GM19035 (cell line): Measurements from ENCODE around the gene TREML2.

Experiments
- ATAC-seq: cut with Tn5 transposase; IDR thresholded peaks from one replicate; pipeline ENCODE4 v1.9.1; 2021; ENCODE audit not compliant: unreplicated experiment

Gene TREML2

DNA sequence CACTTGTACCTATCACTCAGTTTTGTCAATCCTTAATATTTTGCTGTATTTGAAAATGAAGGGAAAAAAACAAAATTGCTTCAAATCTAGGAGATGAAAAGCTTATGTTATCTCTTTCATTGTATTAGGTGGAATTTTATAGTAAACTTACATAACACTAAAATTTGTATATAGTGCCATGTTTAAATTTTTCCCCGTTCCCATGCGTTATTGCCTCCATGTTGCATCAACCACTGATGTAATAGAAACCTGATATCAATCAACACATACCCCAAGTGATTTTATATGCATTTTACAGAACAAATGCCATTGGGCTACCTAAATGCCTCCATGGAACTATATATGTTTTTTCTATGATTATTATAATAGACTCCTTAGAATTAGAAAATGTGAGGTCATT, 23.3 kb downstream of the TREML2 start:
- ATAC-seq, result no peak

DNA sequence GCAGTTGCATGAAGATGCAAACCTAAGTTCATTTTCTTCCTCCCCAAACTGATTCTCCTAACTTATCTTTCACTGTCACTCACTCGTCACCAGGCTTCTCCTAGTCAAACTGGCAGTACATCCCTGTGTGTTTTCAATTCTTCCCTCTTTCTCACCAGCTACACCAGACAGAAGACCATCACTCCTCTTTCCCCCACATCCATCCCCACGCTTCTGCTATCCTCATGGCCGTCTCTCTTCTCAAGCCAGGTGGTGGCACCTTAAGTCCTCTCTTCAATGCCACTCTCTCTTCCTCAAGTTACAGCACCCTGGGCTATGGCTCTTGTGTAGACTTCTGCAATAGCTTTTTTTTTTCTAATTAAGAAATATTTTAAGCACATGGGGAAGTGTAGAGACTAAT, 23.7 kb downstream of the TREML2 start:
- ATAC-seq, result no peak

DNA sequence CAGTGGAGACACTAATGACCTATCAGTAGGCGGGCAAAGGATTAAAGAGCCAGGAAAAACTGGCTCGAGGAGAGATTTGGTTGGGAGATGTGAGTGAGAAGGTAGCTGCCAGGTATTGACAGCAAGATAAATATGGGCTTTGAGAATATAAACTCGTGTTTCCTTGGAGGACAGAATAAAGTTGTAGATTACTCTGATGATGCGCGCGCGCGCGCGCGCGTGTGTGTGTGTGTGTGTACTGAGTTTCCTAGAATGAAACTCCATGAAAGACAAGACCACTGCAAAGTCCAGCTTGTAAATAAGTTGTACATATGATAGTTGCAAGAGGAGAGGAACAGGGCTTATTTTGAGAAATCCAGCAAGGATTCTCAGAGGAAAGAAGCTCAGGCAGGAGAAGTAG, 24.8 kb downstream of the TREML2 start:
- no peak for ATAC-seq

DNA sequence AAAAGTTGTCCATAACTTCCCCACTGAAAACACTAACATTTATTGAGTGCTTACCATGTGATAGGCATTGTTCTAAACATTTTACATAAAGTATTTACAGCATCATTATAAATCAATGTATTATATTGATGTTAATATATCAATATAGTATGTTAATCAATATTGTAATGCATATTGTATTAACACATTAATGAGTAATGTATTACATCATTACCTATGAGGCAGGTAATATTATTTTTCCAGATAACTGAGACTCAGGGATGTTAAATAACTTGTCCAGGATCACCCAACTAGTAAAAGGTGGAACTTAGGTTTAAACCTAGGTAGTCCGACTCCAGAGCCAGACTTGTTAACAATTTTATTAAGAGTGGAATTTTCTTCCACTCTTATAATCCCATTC, 25.9 kb downstream of the TREML2 start:
- ATAC-seq, result no peak

DNA sequence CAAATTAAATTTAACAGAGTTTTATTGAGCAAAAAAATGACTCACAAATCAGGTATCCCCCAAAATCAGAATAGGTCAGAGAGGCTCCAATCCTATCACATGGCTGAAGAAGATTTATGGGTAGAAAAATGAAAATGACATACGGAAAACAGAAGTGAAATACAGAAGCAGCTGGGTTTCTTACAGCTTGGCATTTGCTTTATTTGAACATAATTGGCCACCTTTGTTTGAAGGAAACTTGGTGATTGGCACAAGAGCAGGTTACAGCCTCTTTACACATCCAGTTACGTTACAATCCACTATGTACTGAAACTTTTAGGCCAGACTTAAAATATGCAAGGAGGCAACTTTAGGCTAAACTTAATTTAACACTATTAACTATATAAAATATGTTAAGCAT, 26.3 kb downstream of the TREML2 start:
- ATAC-seq, result no peak

DNA sequence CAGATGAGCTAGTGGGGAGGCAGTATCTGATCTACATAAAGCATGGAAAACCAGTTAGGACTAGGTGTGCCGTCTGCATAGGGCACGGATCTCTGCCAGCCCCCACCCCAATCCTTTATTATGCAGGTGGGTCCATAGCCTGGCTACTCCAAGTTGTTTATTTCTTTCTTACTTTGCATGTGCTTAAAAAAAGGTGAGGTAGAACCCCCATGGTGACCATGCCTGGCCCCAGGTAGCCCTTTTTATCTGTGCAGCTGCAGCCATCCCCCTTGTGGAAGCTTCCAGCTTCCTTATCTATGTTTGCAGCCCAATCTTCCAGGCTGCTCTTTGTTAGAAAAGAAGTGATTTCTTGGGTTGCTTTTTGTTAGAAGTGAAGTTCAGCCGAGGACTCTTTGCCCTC, 29.0 kb downstream of the TREML2 start:
- no peak for ATAC-seq

DNA sequence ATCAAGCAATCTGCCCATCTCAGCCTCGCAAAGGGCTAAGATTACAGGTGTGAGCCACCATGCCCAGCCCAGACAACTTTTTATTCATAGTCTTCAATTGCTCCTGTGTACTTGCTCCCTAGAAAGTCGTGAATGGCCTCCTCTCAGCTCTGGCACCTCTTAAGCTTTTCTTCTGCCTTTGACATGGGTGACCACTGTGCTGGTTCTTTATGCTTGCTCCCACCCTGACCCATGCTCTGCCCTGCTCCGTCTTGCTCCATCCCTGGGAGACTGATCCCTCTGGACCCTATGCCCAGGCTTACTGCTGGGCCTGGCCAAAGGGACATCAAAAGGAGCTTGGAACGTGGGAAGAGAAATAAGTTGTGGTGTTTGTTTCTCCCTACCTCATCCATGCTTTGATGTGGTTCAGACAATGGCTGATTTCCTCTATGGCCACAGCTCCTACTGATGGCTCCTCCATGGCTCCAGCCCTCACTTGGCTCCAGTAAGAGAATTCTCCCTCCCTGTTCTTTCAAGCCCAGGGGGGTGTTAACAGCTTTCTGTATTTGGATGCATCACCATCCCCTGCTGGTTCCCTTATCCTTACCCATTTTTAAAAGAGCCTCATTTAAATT, 30.3 kb downstream of the TREML2 start:
- no peak for ATAC-seq

DNA sequence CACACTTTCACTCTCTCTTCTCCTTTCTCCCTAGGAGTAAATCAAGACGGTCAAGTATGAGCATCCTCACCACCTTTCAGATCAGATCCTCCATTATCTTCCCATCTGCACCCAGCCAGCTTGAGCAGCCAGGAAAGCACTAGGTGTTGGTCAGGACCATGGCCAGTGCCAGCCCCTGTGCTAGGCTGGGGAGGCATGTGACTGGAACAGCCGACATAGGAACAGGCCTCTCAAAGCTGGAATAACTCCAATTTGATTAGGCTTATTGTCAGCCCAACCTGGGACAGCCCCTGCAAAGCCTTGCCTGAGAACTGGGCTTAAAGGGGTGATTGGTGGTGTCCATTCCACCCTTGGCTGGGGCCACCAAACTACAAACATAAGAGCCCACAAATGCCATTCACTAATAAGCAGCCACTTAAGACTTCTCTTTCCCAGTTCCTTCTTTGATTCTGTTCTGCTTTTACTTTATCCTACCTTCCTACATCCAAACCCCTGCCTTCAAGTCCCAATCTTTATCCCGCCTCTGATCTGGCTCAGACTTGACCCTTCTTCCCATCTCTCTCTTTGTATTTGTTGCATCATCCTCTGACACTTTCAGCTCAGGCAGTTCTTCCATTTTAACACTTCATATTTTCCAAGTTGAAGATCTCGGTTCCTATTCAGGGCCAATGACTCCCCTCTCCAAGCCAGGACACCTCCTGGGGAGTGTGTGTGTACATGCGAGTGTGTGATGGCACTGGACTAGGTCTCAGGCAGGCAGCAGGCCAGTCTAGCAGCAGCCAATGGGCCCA, 33.6 kb downstream of the TREML2 start:
- ATAC-seq, result no peak

DNA sequence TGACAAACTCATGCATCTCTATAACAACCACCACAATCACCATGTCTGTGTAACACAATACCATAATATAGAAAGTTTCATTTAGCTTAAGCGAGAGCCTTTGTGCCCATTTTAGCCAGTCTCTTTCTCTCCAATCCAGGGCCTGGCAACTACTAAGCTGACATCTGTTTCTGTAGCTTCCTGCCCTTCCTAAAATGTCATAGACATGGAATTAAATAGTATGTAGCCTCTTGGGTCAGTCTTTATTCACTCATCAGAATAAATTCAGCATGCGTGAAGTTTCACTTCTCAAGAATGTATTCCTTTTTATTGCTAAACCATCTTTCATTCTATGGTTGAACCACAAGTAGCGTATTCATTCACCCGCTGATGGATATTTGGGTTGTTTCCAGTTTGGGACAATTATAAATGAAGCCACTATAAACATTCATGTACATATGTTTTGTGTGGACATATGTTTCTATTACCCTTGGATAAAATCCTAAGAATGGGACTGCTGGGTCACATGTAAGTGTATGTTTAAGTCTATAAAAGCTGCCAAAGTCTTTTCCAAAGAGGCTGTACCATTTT, 36.3 kb downstream of the TREML2 start:
- no peak for ATAC-seq

DNA sequence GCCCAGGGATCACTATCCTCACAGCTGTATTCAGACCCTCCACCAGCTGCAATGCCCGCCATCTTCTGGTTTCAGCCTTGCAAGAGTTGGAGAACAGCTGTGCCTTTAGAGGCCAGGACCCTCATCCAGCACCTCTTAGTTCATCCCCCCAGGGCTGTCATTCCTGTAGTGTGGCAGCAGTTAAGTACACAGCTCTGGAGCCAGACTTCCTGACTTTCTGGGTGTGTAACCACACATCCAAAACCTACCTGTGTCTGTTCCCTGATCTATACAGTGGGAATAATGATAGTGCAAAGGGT, 37.6 kb downstream of the TREML2 start:
- no peak for ATAC-seq

DNA sequence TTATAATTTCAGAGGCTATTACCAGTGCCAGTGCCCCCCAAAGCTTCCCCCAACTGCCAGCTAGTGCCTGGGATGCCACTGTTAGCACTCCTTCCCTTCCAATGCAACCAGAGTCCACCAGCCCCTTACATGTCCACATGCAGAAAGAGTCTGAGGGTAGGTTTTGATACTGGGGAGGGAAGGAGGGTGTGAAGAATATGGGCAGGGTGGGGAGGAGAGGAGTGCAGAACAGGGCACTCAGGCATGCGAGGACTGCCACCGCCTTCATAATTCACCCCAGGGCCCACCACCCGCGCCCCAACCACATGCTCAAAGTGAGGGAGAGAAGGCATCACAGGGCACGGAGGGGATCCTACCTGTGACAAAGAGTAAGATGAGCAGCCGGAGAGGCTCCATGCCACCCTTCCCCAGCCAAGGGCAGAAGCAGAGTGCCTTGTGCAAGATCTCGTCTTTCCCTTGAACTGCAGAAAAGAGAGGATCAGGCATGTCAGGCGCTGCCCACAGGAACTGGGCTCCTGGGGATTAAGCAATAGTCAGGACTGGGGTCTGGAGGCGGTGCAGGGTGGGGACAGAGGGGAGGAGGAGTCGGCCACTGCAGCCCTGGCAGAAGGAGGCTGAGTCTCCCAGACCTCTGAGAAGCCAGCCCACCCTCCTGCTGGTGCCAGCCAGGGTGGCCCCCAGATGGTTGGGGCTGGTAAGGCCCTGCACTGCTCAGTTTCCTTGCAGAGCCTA, 38.1 kb downstream of the TREML2 start, which contains the start of gene TREM2:
TSS of gene TREM2 (minus strand) at position 430 of the 732 bp plus-strand sequence. CDS start at position 396, 34 bp downstream.
- no peak for ATAC-seq

DNA sequence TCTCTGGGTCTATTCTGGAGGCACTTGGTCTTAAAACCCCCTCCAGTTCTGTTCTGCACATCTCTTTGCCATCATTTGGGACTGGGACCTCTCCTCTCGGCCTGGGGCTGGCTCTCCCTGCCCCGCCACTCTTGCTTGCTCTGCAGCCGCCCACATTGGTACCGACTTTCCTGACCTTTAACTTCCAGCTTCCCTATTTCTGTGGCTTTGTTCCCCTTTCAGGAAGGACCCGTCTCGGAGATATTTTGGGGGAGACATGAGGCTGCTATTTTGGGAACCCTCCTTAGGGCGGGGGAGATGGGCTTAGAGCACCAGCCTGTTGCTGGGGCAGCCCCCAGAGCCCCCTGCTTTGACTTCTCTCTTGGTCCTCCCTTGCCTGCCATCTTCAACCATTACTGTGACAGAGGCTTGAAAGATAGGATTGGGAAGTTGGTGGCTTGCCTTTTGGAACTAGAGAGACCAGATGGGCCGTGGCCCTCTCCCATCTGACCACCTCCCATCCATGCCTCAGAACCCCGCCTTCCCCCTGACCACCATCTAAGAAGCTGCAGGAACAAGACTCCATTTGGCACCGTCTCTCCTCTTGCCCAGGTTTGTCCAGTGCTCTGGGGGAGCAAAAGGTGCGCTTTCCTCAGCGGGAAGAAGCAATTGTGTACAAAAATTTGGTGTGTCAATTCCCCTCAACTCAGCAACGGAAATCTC, 38.9 kb downstream of the TREML2 start:
- no peak for ATAC-seq

DNA sequence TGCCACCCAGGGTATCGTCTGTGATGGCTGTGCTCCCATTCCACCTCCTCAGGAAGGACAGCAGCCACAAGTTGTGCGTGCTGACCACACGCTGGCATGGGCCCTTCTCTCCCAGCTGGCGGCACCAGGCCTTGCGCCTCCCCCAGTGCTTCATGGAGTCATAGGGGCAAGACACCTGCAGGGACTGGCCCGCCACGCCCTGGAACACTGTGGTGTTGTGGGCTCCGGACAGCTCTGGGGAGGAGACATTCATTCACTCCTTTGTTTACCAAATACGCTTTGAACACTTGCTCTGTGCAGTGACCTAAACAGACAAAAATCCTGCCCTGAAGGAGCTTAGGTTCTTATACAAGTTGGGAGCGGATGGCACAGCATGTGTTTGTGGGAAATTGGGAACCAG, 39.6 kb downstream of the TREML2 start:
- ATAC-seq, result no peak

DNA sequence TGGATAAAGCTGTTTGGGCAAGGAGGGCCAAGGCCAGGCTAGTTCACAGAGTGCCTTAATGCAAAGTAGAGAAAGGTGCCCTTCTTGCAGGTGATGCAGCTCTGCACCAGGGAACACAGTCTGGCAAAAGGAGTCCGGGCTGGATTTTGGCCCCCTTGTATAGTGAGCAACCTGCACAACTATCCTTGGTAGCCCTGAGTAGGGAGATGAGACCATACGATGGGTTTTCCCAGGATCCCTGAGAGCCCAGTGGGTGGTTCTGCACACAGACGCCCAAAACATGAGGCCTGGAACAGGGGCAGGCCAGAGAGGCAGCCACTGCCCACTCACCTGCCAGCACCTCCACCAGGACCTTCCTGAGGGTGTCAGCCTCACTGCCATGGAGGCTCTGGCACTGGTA, 40.0 kb downstream of the TREML2 start:
- ATAC-seq, result no peak

DNA sequence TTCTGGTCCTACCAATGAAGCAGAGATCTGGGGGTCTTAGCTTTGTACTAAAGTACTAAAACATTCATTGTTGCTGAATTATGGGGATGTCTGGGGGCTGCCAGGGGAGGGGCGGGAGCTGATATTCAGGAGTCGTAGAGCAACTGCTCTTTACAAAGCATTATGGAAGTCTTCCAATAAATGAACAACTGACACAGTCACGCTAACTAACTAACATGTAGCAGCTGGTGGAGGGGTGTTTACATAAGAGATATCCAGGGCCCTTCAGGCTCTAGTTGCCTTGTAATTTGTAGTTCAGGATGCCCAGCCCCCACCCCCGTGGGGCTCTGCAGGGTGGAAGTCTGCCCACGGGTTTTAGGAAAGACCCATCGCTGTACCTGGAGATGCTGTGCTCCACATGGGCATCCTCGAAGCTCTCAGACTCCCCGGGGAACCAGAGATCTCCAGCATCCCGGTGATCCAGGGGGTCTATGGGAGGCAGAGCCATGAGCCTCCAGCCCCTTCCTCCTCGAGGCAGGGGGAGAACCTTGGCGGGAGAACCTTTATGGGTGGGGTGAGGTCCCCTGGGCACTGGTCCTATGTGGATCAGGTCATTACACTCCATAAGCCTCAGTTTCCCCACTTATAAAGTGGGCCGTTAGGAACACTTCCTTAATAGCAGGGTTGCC, 41.4 kb downstream of the TREML2 start:
- ATAC-seq, result no peak

DNA sequence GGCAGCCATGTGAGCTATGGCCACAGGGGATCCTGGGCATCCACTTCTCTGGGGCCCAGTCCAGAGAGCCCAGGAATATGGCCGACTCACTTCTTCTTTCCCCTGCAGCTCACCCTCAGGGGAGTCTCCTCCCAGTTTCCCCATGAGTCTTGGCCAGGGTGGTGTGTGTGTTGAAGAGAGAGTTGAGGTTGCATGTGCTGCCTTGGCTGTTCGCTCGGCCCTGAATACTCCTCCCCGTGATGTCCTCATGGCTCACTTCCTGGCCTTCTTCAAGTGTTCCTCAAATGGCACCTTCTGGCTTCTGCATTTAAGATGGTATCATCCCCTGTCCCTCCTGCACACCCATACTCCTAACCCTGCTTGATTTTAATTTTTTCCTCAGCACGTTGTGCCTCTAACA, 43.6 kb downstream of the TREML2 start:
- no peak for ATAC-seq

DNA sequence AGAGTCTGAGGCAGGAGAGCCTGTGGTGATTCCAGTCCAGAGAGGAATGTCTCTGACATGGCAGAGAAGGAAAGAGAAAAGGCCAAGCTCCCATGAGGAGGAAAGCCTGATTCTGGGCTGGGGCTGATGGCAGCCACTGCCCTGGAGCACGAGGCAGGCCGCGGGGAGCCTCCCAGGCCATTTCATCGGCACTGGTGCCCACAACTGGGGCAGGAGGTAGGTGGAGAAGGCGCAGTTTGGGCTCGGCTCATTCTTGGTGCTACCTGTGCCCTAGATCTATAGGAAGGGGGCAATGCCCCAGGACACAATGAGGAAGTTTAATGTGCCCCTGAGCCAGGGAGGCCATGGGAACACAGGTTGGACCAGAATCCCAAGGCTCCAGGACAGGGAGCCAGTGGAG, 44.2 kb downstream of the TREML2 start:
- ATAC-seq, result no peak

DNA sequence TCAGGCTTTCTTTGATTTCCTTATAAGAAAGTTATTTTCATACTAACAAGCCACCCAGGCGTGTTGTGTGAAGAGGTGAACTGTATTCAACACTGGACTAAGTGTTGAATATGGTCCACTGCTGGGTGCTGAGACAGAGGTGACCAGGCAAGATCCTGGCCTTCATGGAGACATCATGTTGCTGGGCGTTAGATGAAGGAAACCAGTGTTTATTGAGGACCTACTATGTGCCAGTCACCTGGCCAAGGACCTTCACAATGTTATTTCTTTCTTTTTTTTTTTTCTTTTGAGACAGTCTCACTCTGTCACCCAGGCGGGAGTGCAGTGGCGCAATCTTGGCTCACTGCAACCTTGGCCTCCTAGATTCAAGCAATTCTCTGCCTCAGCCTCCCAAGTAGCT, 44.9 kb downstream of the TREML2 start:
- ATAC-seq, result no peak

DNA sequence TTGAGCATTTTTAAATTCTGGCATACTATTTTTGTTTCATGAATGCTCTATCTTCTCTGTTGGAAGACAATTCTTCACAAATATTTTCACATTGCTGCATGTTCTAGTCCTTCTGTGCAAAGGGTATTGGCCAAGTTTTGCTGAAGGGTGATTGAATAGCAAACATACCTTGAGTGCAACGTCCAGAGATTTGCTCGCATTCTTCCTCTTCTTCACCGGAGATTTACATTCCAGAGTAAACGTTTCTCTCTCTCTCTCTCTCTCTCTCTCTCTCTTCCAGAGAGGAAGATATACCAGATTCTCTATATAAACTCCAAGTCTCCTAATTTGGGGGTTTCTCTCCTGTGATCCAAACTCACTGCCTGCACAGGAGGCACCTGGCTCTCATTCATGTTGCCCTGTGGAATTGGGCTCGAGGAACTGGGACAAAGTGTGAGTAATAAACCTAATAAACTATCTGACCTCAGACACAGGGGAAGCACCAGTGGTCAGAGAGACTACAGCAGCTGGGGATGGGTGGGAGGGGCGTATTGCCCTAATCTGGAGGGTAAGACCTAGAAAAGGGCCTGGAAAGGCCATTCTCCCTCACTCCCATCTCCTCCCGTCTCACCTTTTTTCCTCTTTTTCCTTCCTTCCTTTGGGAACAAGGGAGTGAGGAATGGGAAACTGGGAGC, 45.7 kb downstream of the TREML2 start:
- ATAC-seq, result no peak

DNA sequence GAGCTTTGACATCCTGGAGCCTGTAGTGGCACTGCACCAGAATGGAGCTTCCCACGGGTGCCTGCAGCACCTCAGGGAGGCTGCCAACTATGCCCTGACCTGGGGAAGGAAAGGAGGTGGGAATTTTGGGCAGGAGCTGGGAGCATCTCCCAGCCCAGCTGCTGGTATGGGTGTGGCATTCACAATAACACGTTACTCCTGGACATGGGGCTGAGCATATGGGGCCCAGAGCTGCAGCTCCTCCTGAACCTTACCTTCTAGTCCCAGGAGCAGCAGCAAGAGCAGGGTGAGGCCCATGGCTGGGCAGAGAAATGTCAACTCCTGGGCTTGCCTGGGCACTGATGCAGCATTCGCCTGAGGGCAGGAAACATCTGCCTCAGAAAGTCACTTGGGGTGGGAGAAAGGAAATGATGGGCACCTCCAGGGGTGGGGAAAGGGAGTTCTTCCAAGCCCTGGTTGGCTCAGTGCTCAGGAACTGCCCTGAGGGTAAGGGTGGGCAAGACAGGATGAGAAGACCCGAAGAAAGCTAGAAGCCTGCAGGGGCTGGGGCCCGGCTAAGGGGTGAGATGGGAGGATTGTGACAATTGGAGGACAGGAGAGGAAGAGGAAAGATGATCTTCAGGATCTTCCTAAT, 46.8 kb downstream of the TREML2 start, which contains the start of gene TREML1:
TSS of gene TREML1 (minus strand) at position 356 of the 634 bp plus-strand sequence. CDS start at position 297, 59 bp downstream.
- no peak for ATAC-seq
